ENCODE results near the gene OMA1.

Gene OMA1

GRCh38 chr1:58457023-58457635 is 89.4 kb downstream of the OMA1 start:
- DNase-seq, result no peak
- Histone ChIP-seq H3K27me3 (no peaks in the 10 kb centered on the region), H3K4me3 (no peak overlapping the region), H3K27ac (no peak overlapping the region), H3K9me3 (no peaks in the 10 kb centered on the region), H3K4me1 (peaks cover 0 to 6% (median 0%) of the 10 kb centered on the region in 4 donors), H3K36me3 (no peaks in the 10 kb centered on the region)
- no peak for TF ChIP-seq CTCF (IDR thresholded peaks at IDR 0.05)
- intact Hi-C loops (cut with DNase I; ENCODE audit: low total_unique reads), result no loop called here

- DNase-seq, result no peak
- TF ChIP-seq CTCF (IDR thresholded peaks at IDR 0.05), result no peak
- H3K27ac ChIP-seq, result no peak overlapping the region
- H3K36me3 ChIP-seq, result no peaks in the 10 kb centered on the region
- H3K4me1 ChIP-seq, result peaks cover 0 to 6% (median 0%) of the 10 kb centered on the region in 4 donors
- H3K9me3 ChIP-seq, result no peaks in the 10 kb centered on the region
- intact Hi-C loops (cut with DNase I; ENCODE audit: low total_unique reads), result no loop called here
- H3K4me3 ChIP-seq, result no peak overlapping the region
- H3K27me3 ChIP-seq, result no peaks in the 10 kb centered on the region
Observed at GRCh38 chr1:58456470-58456869, 90.1 kb downstream of the OMA1 start.

GRCh38 chr1:58454807-58455206 is 91.7 kb downstream of the OMA1 start:
- Histone ChIP-seq H3K9me3 (no peaks in the 10 kb centered on the region), H3K4me3 (no peak overlapping the region), H3K36me3 (no peaks in the 10 kb centered on the region), H3K27me3 (no peaks in the 10 kb centered on the region), H3K27ac (no peak overlapping the region), H3K4me1 (peaks cover 0 to 6% (median 0%) of the 10 kb centered on the region in 4 donors)
- no peak for DNase-seq
- intact Hi-C loops (cut with DNase I; ENCODE audit: low total_unique reads), result no loop called here
- TF ChIP-seq CTCF (IDR thresholded peaks at IDR 0.05), result no peak

GRCh38 chr1:58454385-58454784 is 92.1 kb downstream of the OMA1 start:
- H3K4me1 ChIP-seq, result peaks cover 0 to 6% (median 0%) of the 10 kb centered on the region in 4 donors
- intact Hi-C loops (cut with DNase I; ENCODE audit: low total_unique reads), result no loop called here
- no peaks in the 10 kb centered on the region for H3K36me3 ChIP-seq
- no peak overlapping the region for H3K27ac ChIP-seq
- no peaks in the 10 kb centered on the region for H3K9me3 ChIP-seq
- no peak overlapping the region for H3K4me3 ChIP-seq
- no peaks in the 10 kb centered on the region for H3K27me3 ChIP-seq
- DNase-seq, result no peak
- TF ChIP-seq CTCF (IDR thresholded peaks at IDR 0.05), result no peak

- no peaks in the 10 kb centered on the region for H3K36me3 ChIP-seq
- no peaks in the 10 kb centered on the region for H3K9me3 ChIP-seq
- H3K4me3 ChIP-seq, result no peak overlapping the region
- no peaks in the 10 kb centered on the region for H3K4me1 ChIP-seq
- no peaks in the 10 kb centered on the region for H3K27me3 ChIP-seq
- no peak for DNase-seq
- no peak for TF ChIP-seq CTCF (IDR thresholded peaks at IDR 0.05)
- no peak overlapping the region for H3K27ac ChIP-seq
- intact Hi-C loops (cut with DNase I; ENCODE audit: low total_unique reads), result no loop called here
Observed at GRCh38 chr1:58451560-58452191, 94.8 kb downstream of the OMA1 start.

Data from tibial artery (tissue), 4 donors.